Activated CD4-positive, alpha-beta T cell treated with anti-CD3 and anti-CD28 coated beads for 24 hours (primary cell): Measurements from ENCODE around the gene SCUBE3.

ENCODE experiments used
- DNase-seq, 2 donors: peaks; one replicate each; pipeline ENCODE4 v3.0.0-alpha.2; 2020; ENCODE audit warnings: low read depth in 2 of 2

The SCUBE3 gene

GRCh38 chr6:35240838-35241801 lies 27.4 kb downstream of the SCUBE3 start:
- peak; percentile 55 to 72 for DNase-seq

GRCh38 chr6:35242486-35242885 lies 28.7 kb downstream of the SCUBE3 start:
- DNase-seq, result no peak

- DNase-seq, result no peak
These were observed 29.1 kb downstream of the SCUBE3 start for GRCh38 chr6:35242906-35243305.

- DNase-seq, result no peak
These were observed 29.7 kb downstream of the SCUBE3 start for GRCh38 chr6:35243386-35243958.

GRCh38 chr6:35244551-35244950 lies 30.8 kb downstream of the SCUBE3 start:
- DNase-seq, result no peak

- no peak for DNase-seq
These were observed 34.0 kb downstream of the SCUBE3 start for GRCh38 chr6:35247642-35248231.

- no peak for DNase-seq
These were observed 34.5 kb downstream of the SCUBE3 start for GRCh38 chr6:35248300-35248699.

- DNase-seq, result no peak
These were observed 35.2 kb downstream of the SCUBE3 start for GRCh38 chr6:35248965-35249364.

GRCh38 chr6:35251949-35252348 lies 38.2 kb downstream of the SCUBE3 start:
- DNase-seq, result no peak

- no peak for DNase-seq
These were observed 39.5 kb downstream of the SCUBE3 start for GRCh38 chr6:35253249-35253648.

GRCh38 chr6:35258336-35258735 lies 44.6 kb downstream of the SCUBE3 start:
- DNase-seq, result no peak

GRCh38 chr6:35258858-35259193 lies 45.1 kb downstream of the SCUBE3 start:
- peak; percentile 11 to 15 for DNase-seq

- DNase-seq, result peak; percentile 79 to 92
These were observed 45.6 kb downstream of the SCUBE3 start, which contains the start of gene ZNF76 for GRCh38 chr6:35259194-35259947. ZNF76 (plus strand) TSS chr6:35259735; CDS start chr6:35281152, 21,417 bp downstream.

- DNase-seq, result peak; percentile 45 to 70
These were observed 46.3 kb downstream of the SCUBE3 start for GRCh38 chr6:35259948-35260590.

- DNase-seq, result no peak
These were observed 47.1 kb downstream of the SCUBE3 start for GRCh38 chr6:35260591-35261570.

- no peak for DNase-seq
These were observed 48.8 kb downstream of the SCUBE3 start for GRCh38 chr6:35262596-35262995.

GRCh38 chr6:35264550-35265274 lies 51.0 kb downstream of the SCUBE3 start:
- no peak for DNase-seq

GRCh38 chr6:35265523-35265922 lies 51.8 kb downstream of the SCUBE3 start:
- no peak for DNase-seq

GRCh38 chr6:35267446-35267845 lies 53.7 kb downstream of the SCUBE3 start:
- DNase-seq, result no peak

- DNase-seq, result no peak
These were observed 54.1 kb downstream of the SCUBE3 start for GRCh38 chr6:35267897-35268296.
